ENCODE measurements around the gene STK33.

The STK33 gene

GRCh38 chr11:8593935-8594909 lies at the start of gene STK33:
TSS of gene STK33 (minus strand) at chr11:8594228. CDS start at chr11:8474905, 119,323 bp downstream.
- DNase-seq (ENCODE audit: low read depth in 3 of 3), result peak in 1 of 3 experiments; percentile 42

GRCh38 chr11:8642196-8642841 lies 48.3 kb upstream of the STK33 start:
- no peak for DNase-seq (ENCODE audit: low read depth in 3 of 3)

GRCh38 chr11:8641332-8641731 lies 47.3 kb upstream of the STK33 start:
- peak in 1 of 3 experiments; percentile 6 for DNase-seq (ENCODE audit: low read depth in 3 of 3)

GRCh38 chr11:8640267-8640906 lies 46.4 kb upstream of the STK33 start:
- DNase-seq (ENCODE audit: low read depth in 3 of 3), result no peak

GRCh38 chr11:8639655-8640054 lies 45.6 kb upstream of the STK33 start:
- no peak for DNase-seq (ENCODE audit: low read depth in 3 of 3)

GRCh38 chr11:8638300-8638699 lies 44.3 kb upstream of the STK33 start:
- DNase-seq (ENCODE audit: low read depth in 3 of 3), result no peak

- DNase-seq (ENCODE audit: low read depth in 3 of 3), result no peak
These were observed 42.1 kb upstream of the STK33 start for GRCh38 chr11:8636127-8636526.

- DNase-seq (ENCODE audit: low read depth in 3 of 3), result no peak
These were observed 40.5 kb upstream of the STK33 start for GRCh38 chr11:8634498-8634897.

GRCh38 chr11:8631395-8632118 lies 37.5 kb upstream of the STK33 start:
- DNase-seq (ENCODE audit: low read depth in 3 of 3), result no peak

GRCh38 chr11:8624698-8625097 lies 30.7 kb upstream of the STK33 start:
- DNase-seq (ENCODE audit: low read depth in 3 of 3), result no peak

- no peak for DNase-seq (ENCODE audit: low read depth in 3 of 3)
These were observed 27.1 kb upstream of the STK33 start for GRCh38 chr11:8621147-8621546.

GRCh38 chr11:8617063-8617462 lies 23.0 kb upstream of the STK33 start:
- no peak for DNase-seq (ENCODE audit: low read depth in 3 of 3)

GRCh38 chr11:8615291-8616032 lies 21.4 kb upstream of the STK33 start:
- DNase-seq (ENCODE audit: low read depth in 3 of 3), result no peak

- no peak for DNase-seq (ENCODE audit: low read depth in 3 of 3)
These were observed 20.5 kb upstream of the STK33 start for GRCh38 chr11:8614497-8614896.

GRCh38 chr11:8613036-8613435 lies 19.0 kb upstream of the STK33 start:
- no peak for DNase-seq (ENCODE audit: low read depth in 3 of 3)

GRCh38 chr11:8612522-8612921 lies 18.5 kb upstream of the STK33 start:
- no peak for DNase-seq (ENCODE audit: low read depth in 3 of 3)

GRCh38 chr11:8610532-8611116 lies 16.6 kb upstream of the STK33 start:
- DNase-seq (ENCODE audit: low read depth in 3 of 3), result peak in 1 of 3 experiments; percentile 9

- no peak for DNase-seq (ENCODE audit: low read depth in 3 of 3)
These were observed 14.6 kb upstream of the STK33 start for GRCh38 chr11:8608652-8609051.

- no peak for DNase-seq (ENCODE audit: low read depth in 3 of 3)
These were observed 12.0 kb upstream of the STK33 start for GRCh38 chr11:8605971-8606563.

- peak in 1 of 3 experiments; percentile 40 for DNase-seq (ENCODE audit: low read depth in 3 of 3)
These were observed 10.2 kb upstream of the STK33 start for GRCh38 chr11:8604078-8604723.

Data from stimulated activated CD4-positive, alpha-beta T cell treated with anti-CD3 and anti-CD28 coated beads, TNF-alpha, amount 100 ng/mL, for 24 hours (primary cell).